Sciatic nerve (tissue), 2 donors: Measurements from ENCODE around the gene SRCIN1. TPM values are rescaled to one million over a fixed set of nuclear protein-coding genes. Genes with fewer than 3 reads are reported as not detected.
A peak's percentile ranks its signal among the peaks of the same experiment; 100 is the strongest.
"Not testable (repeated sequence)": the region's sequence is repeated elsewhere in the genome, so short reads cannot be mapped to it uniquely, and the experiment has no call there.

Experiments used
- ATAC-seq: fragments of 200-7000 bp; cut with Tn5 transposase; one replicate; pipeline ENCODE4 v1.9.1; 2020; ENCODE audit warnings: mild to moderate bottlenecking, moderate library complexity
- DNase-seq: peaks from one replicate; pipeline ENCODE4 v3.0.0-alpha.2; 2020; ENCODE audit warnings: low spot score
- intact Hi-C: fragments of 100-400 bp; cut with DNase I; formaldehyde crosslinking; loops from one replicate; pipeline ENCODE4 v1.14.2; 2022
- total RNA-seq: library from RNA; stranded (reverse); fragmentation: NEBNext Ultra II Directional; extraction: Animal tissue kit (Norgen Biotek cat#: 25700); gene quantifications from one replicate; pipeline ENCODE4 v1.2.1, GENCODE V29; 2021
- donor health status: DM: no; HTN: no; CAD: no.
- donor health status: DM: no; HTN: no; CAD: no.

Gene SRCIN1, protein sequence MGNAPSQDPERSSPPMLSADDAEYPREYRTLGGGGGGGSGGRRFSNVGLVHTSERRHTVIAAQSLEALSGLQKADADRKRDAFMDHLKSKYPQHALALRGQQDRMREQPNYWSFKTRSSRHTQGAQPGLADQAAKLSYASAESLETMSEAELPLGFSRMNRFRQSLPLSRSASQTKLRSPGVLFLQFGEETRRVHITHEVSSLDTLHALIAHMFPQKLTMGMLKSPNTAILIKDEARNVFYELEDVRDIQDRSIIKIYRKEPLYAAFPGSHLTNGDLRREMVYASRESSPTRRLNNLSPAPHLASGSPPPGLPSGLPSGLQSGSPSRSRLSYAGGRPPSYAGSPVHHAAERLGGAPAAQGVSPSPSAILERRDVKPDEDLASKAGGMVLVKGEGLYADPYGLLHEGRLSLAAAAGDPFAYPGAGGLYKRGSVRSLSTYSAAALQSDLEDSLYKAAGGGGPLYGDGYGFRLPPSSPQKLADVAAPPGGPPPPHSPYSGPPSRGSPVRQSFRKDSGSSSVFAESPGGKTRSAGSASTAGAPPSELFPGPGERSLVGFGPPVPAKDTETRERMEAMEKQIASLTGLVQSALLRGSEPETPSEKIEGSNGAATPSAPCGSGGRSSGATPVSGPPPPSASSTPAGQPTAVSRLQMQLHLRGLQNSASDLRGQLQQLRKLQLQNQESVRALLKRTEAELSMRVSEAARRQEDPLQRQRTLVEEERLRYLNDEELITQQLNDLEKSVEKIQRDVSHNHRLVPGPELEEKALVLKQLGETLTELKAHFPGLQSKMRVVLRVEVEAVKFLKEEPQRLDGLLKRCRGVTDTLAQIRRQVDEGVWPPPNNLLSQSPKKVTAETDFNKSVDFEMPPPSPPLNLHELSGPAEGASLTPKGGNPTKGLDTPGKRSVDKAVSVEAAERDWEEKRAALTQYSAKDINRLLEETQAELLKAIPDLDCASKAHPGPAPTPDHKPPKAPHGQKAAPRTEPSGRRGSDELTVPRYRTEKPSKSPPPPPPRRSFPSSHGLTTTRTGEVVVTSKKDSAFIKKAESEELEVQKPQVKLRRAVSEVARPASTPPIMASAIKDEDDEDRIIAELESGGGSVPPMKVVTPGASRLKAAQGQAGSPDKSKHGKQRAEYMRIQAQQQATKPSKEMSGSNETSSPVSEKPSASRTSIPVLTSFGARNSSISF
- total RNA-seq, result 4.5 TPM

DNA sequence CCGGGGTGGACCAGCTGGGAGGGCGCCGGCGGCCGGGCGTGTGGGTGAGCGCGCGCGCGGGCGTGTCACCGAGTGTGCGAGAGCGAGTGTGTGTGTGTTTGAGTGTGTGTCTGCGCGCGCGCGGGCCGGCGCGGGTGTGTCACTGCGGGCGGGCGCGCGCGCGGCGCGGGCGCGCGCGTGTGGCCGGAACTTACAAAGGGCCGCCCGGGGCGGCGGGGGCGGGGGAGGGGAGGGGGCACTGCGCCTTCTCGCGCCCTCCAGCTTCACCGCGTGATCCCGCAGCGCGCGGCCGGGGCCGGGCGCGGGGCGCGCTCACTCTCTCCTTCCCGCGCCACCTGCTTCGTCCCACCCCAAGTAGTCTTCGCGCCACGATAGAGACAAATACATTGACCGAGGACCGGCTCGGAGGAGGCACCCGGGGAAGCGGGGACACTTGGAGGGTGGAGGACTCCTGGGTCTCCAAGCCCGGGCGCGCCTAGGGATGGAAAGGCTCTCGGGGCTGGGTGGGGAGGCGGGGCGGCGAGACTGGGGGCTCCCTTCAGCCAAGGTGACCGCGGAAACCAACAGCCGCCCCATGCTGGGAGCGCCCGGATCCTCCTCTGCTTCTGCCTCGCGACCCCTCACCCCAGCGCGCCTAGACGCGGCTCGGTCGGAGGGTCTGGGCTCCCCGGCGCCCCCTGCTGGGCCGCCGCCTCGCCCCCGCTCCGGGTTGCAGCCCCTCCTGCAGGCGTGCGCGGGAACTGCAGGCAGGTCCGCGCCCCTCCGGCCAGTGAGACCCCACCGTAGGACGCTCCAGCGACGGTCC lies at the start of gene SRCIN1:
Gene SRCIN1, minus strand, starts transcription at position 112 of the 805 bp plus-strand sequence. CDS start 247 bp downstream, outside the sequence.
- intact Hi-C loops, result no loop called here
- DNase-seq (no peak), ATAC-seq (peak; percentile 21)

DNA sequence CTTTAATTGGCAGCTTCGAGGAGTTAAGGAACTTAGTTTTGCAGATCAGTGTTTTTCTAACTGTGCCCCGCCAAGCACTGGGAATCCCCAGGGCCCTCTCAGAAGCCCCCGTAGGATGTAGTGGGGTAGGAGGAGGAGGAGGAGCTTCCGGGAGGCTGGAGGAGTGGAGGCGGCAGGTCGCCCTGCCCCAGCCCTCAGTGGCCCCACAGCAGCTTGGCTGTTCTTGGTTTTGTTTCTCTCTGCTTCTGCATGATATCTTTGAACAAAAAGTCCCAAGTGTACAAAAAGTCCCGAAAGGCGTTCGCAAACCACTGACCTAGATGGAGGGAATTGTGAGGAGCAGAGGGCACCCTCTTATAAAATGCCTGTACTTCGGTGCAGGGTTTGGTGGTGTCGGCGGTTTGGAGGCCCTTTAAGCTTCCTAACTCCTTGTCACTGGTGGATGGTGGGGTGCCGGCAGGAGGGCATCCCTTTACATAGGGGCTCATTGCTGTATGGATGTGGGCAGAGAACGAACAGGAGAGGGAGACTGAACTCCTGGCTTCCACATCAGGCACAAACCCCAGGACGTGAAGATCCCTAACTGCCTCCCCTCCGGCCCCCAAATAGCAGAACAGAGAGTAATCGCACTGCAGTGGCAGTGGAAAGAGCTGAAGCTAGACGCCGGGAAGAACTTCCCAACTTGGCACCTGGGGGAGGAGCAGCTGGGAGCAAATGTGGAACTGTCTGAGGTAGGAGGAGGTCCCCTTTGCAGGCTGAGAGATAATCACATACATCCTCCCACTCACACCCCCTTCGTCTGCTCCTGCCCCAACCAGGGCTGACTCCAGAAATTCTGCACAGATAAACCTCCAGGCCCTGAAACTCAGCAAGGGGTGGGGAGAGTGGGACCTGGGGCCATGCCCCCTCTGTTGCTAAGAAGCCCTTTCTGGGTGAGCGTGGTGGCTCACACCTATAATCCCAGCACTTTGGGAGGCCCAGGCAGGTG lies 49.0 kb upstream of the SRCIN1 start:
- ATAC-seq (no peak), DNase-seq (peak; percentile 30)
- intact Hi-C loops, result no loop called here

DNA sequence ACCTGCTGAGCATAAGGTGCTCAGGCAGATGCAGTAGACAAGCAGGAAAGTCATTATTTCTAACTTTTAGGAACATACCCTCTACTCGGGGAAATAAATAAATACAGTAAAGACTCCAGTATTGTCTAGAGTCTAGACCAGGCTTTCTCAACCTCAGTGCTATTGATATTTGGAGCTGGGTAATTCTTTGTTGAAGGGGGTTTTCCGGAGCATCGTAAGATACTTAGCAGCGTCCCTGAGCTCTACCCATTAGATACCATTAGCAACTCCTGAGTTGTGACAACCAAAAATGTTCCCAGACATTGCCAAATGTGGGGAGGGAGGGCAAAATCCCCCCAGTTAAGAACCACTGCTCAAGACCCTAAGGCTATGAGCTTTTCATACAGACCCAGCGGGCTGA lies 47.9 kb upstream of the SRCIN1 start:
- DNase-seq, result peak; percentile 7
- intact Hi-C loops, result no loop called here
- ATAC-seq, result no peak

DNA sequence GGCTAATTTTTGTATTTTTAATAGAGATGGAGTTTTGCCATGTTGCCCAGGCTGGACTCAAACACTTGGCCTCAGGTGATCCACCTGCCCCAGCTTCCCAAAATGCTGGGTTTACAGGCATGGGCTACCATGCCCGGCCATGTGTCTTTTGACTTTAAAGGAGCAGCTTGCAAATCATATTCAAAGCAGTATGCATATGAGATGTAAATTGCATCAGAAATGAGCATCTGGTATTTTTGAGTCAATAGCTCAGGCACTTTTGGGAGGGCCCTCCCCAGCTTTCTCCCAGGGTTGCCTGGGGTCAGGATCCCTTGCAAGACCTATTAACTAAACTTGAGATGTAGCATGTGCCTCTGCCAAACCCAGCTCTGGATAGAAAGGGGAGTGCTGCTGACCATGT lies 47.5 kb upstream of the SRCIN1 start:
- ATAC-seq, result no peak
- peak; percentile 19 for DNase-seq
- intact Hi-C loops, result no loop called here

DNA sequence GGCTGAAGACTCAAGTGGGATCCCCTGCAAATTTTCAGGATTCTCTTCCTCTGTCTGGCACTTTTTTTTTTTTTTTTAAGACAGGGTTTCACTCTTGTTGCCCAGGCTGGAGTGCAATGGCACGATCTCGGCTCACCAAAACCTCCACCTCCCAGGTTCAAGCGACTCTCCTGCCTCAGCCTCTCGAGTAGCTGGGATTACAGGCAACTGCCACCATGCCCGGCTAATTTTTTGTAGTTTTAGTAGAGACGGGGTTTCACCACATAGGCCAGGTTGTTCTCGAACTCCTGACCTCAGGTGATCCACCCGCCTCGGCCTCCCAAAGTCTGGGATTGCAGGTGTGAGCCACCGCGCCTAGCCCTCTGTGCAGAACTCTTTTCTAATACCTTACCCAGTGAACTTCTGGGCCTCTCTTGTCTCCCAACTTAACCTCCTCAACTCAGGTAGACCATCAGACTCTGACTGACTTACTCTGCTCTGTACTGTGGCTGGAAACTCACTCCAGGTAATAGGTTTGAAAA lies 45.0 kb upstream of the SRCIN1 start:
- ATAC-seq, intact Hi-C loops: not testable (repeated sequence)
- DNase-seq, result peak; percentile 34

DNA sequence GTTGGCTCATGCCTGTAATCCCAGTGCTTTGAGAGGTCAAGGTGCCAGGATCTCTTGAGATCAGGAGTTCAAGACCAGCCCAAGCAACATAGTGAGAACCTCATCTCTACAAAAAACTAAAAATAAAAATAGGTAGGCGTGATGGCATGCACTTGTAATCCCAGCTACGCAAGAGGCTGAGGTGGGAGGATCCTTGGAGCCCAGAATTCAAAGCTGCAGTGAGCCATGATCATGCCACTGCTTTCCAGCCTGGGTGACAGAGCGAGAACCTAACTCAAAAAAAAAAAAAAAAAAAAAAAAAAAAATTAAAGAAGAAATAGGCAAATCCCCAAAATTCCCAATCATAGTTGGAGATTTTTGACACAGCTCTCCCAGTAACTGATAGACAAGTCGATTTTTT lies 32.2 kb upstream of the SRCIN1 start:
- DNase-seq, result no peak
- intact Hi-C loops, result no loop called here
- ATAC-seq, result no peak

DNA sequence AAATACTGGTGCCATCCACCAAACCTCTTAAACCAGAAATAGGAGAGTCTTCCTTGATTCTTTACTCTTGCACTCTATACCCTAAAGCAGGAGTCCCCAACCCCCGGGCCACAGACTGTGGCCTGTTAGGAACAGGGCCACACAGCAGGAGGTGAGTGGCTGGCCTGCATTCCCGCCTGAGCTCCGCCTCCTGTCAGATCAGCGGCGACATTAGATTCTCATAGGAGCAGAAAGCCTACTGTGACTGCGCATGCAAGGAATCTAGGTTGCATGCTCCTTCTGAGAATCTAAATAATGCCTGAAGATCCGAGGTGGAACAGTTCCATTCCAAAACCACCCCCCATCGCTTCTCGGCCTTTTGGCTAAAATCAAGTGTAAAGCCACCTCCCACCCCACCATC lies 30.3 kb upstream of the SRCIN1 start:
- ATAC-seq (no peak), DNase-seq (no peak)

DNA sequence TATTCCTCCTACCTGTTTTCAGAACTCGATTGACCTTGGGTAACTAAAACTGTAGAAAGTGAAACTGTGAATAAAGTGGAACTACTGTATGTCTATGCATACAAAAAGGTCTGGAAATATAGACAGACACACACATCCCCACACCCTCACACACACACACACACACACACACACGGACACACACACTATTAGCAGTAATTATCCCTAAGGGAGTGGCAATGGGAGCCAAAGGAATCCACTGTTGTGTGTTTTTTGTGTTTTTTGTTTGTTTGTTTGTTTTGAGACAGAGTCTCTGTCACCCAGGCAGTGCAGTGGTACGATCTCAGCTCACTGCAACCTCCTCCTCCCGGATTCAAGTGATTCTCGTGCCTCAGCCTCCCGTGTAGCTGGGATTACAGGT lies 26.6 kb upstream of the SRCIN1 start:
- intact Hi-C loops, result no loop called here
- ATAC-seq (no peak), DNase-seq (no peak)

More for the DNA sequence above, 30.3 kb upstream of the SRCIN1 start:
- intact Hi-C loops, result no loop called here

DNA sequence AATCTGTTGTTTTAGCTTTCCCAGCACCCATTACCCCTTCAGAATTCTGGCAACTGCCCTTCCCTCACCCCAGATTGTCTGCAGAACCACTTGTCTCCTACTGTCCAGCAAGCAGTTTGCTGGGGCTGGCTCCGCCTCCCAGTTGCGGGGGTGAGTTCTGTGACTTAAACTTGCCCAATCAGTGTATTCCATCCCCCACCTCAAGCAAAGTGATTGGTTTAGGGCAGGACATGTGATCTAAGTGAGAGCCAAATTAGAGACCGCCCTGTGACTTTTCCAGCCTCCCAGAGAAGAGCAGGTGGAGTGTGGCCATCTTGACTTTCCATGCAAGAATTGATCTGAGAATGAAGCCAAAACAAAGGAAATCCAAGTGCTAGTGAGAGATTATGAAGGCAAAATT lies 22.7 kb upstream of the SRCIN1 start:
- DNase-seq (no peak), ATAC-seq (no peak)
- intact Hi-C loops, result no loop called here

DNA sequence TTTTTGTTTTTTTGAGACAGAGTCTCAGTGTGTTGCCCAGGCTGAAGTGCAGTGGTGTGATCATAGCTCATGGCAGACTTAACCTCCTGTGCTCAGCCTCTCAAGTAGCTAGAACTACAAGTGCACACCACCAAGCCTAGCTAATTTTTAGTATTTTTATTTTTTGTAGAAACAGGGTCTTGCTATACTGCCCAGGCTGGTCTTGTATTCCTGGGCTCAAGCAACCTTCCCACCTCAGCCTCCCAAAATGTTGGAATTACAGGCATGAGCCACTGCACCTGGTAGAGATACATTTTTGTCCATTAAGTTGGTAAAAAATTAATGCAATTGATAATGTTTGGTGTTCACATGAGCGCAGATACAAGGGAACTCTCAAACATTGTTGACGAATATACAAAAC lies 22.2 kb upstream of the SRCIN1 start:
- DNase-seq (no peak), ATAC-seq (no peak)
- intact Hi-C loops, result no loop called here

DNA sequence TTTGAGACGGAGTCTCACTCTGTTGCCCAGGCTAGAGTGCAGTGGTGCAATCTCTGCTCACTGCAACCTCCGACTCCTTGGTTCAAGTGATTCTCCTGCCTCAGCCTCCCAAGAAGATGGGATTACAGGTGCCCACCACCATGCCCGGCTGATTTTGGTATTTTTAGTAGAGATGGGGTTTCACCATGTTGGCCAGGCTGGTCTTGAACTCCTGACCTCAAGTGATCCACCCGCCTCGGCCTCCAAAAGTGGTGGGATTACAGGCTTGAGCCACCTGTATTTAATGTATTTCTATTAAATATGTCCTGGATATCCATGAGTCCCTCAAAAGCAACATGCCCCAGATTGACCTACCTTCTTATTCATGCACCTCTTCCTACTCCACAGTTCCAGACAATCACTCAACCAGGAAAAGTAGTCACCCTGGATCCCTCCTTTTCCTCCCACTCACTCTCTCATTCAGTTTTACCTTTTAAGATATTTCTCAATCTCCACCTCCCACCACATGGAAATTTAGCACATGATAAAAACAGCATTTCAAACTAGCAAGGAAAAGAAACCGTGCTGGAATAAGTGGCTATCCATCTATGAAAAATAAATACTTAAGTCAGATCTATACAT lies 21.0 kb upstream of the SRCIN1 start:
- ATAC-seq, DNase-seq: not testable (repeated sequence)

DNA sequence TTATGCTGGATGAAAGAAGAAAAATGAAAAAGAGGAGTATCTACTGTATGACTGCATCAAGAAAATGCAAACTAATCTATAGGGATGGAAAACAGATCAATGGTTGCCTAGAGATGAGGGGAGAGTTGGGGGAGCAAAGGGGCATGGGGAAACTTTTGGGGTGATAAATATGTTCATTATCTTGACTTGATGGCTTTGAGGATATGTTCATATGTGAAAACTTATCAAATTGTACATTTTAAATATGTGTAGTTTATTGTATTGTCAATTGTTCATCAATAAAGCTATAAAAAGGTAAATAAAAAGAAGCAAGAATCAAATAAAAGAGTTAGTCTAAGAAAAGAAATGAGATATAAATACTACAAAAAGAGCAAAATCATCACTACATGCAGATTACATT lies 19.7 kb upstream of the SRCIN1 start:
- ATAC-seq (no peak), DNase-seq (no peak)
- intact Hi-C loops, result no loop called here

More for the DNA sequence above, 21.0 kb upstream of the SRCIN1 start:
- intact Hi-C loops, result not testable (repeated sequence)

DNA sequence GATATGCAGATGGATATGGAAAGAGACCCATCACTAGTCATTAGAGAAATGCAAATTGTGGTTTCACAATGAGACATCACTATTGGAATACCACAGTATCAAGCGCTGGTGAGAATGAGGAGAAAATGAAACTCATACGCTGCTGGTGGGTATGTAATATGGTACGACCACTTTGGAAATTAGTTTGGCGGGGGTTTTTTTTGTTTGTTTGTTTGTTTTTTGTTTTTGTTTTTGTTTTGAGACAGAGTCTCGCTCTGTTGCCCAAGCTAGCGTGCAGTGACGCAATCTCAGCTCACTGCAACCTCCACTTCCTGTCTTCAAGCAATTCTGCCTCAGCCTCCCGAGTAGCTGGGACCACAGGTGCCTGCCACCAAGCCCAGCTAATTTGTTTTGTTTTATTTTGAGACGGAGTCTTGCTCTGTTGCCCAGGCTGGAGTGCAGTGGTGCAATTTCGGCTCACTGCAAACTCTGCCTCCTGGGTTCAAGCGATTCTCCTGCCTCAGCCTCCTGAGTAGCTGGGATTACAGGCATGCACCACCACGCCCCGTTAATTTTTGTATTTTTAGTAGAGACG lies 19.1 kb upstream of the SRCIN1 start:
- ATAC-seq, DNase-seq, intact Hi-C loops: not testable (repeated sequence)

DNA sequence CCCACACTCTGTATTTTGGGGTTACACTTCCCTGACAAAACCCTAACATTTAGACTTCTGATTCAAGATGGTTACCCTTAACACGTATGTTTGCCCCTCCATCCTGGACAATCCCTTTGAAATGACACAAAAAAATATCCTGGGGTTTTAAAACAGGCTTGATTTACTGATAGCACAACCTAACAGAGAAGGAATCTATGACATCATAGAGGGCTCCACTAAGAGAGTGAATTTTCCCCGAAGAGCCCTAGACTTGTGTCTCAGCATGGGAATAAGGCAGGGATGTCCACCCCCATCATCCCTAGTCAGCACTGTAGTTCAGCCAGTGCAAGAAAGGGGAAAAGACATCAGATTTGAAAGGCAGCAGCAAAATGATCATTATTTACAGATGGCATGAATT lies 15.8 kb upstream of the SRCIN1 start:
- intact Hi-C loops, result no loop called here
- DNase-seq, result no peak
- no peak for ATAC-seq

DNA sequence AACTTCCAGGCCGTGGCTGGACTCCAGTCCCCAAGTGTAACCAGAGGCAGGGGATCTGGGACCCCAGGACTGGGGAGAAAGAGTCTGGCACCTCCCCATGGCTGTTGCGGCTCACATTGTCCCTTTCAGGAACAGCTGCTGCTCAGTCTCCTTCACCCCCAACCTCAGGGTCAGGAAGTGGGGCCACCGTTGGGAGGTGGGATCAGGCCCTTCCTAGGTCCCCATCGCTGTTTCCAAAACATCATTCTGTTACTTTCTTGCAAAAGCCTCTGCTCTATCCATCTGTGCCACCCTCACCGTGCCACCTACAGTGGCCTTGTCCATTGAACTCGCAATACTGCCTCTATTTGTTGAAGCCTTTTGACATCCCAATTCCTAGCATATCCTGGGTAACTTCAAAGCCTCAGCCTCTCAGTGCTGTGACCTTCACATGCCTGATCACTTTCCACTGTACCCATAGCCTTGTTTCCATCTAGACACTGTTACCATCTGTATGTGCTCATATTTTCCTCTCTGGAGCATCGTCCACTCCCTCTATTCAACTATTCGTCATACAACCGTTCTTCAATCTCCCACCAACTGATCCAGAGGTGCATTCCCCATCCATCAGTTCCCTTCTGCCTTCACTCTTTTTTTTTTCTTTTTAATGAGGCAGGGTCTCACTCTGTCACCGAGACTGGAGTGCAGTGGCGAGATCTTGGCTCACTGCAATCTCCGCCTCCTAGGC lies 15.0 kb upstream of the SRCIN1 start:
- ATAC-seq, result no peak
- DNase-seq, result peak; percentile 42
- intact Hi-C loops, result no loop called here
